GM18526 (cell line): ENCODE measurements around the gene SERPINA9.

Experiments
- POLR2A ChIP-seq: IDR thresholded peaks from 3 replicates; pipeline ENCODE4 v1.6.1; 2011; ENCODE audit not compliant: insufficient read length; ENCODE audit errors: extremely low read depth

SERPINA9 gene

DNA sequence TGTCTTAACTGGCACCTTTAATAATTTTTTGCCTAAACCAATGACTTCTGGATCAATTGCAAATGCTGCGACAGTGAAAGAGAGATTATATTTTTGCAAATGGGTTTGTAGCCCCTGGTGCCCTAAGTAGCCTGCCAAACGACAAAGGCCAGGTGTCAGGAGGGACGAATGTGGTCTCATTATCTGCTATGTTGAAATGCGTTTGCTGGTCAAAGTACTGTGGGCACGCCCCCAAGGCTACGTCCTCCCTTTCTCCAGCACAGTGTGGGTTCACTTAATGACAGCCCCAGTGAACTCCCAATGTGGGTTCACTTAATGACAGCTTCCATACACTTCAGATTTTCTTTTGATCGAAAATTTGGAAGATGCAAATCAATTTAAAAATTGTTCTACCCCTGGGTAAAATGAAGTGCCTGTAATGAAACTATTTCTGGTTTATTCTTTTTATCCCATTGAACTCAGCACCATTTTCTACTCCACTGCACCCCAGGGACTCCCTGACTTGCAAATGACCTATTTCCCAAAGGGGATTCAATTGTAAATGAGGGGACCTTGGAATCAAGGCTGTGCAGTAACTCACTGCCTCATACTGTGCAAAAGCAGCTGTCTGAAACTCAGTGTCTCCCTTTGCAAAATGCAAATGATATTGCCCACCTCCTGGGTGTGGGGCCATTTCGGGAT is 24.8 kb downstream of the SERPINA9 start:
- no peak for TF ChIP-seq POLR2A

DNA sequence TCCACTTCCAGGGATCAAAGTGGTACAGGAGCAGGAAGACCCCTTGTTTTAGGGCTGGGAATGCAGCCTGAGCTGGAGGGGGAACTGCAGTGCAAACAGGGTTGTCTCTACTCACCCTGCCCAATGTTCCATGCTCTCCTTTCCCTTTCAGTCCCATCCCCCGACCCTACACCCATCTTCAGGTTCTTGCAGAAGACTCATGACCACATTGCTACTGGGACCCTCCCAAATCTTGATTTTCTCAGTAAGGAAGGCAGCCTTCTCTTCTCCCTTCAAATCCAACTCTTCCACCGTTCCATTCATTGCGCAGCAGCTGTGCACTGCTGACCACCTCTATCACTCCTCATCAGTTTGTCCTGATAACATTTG is 25.3 kb downstream of the SERPINA9 start:
- TF ChIP-seq POLR2A = no peak

DNA sequence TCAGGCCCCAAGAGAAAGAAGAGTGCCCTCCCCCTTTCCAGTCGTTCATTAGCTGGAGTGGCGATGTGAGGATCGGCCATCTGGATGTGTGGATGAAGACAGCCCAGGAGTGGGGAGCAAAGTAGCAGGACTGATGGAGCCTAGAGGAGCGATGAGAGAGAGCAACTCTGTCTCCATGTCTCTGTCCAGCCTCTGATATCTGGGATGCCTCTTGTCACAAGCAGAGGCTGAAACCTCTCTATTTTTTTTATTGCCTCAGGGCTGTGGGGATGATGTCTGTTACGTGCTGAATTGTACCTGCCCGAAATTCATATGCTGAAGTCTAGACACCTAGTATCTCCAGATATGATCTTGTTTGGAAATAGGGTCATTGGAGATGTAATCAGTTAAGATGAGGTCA is 26.1 kb downstream of the SERPINA9 start:
- TF ChIP-seq POLR2A = no peak

DNA sequence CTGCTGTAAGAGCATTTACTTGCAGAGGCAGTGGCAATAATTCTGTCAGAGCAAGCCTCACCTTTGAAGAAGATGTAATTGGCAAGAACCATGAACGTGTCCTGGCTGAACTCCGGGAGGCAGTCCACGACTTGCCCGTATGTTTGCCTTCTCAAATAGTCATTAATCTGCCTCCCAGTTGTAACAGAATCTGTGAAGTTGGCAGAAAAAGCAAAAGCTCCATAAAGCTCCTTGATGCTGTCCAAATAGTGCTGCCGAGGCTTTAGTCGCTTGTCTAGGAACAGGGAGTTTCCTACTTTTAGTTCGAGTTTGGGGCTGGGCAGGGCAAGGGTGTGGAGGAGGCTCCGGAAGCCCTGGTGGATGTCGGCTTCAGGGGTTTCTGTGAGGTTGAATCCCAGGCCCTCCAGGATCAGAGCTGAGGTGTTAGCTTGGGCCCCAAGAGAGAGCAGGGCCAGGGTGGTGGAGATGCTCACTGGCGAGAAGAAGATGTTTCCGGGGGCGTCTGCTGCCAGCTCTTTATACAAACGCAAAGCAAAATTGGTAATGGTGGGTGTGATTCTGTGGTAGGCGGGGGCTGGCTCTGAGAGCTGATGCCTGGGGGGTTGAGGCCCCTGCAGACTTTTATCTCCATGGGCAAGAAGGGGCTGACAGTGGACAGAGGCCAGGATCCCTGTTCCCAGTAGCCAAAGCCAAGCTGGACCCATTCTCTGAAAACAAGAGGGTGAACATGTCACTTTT is 27.8 kb downstream of the SERPINA9 start:
- no peak for TF ChIP-seq POLR2A

DNA sequence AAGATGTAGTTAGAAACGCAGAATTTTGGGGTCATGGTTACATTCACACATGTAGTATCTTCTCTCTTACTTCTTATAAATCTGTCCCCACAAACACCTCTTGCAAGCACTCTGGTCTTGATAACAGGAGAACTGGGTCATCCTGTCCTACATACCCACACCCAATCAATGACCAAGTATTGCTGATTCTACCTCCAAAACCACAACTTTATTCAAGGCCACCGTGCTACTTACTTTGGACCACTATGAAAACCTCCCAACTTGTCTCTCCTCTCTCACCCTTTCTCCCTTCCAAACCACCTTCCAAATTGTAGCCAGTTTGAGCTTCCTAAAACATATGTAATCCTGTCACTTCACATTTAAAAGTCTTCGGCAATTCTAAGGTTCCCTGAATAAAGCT is 28.8 kb downstream of the SERPINA9 start:
- TF ChIP-seq POLR2A = no peak

DNA sequence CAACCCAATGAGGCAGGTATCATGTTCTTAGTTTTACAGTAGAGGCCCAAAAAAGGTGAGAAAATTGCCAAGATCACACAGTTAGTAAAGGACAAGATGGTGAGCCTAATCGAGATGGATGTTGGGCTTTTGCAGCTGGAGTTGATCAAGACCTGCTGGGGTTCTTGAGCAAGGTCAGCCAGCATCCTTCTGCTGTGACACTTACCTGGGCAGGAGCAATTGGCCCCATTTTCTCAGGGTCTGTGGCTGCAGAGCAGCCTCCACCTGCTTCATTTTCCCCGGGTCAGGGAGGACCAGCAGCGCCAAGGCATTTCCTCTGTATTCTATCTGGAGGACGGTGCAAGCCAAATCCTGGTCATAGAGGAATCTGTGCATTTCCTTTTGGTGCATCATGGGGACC is 29.9 kb downstream of the SERPINA9 start:
- no peak for TF ChIP-seq POLR2A

DNA sequence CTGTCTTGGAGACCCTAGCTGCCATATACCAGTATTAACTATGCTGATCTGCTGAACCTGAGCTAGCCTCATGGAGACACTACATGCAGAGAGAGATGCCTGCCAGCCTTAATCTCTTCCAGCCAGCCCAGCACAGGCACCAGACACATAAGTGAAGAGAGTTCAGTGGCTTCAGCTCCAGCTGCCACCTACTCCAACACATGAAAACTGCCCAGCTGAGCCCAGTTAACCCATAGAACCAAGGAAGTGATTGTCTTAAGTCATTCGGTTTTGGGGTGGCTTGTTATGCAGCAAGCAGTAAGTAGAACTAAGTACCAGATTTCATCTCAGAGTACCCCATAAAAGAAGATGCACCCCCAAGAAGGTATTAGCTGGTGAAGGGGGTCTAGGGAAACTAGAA is 31.0 kb downstream of the SERPINA9 start:
- no peak for TF ChIP-seq POLR2A

DNA sequence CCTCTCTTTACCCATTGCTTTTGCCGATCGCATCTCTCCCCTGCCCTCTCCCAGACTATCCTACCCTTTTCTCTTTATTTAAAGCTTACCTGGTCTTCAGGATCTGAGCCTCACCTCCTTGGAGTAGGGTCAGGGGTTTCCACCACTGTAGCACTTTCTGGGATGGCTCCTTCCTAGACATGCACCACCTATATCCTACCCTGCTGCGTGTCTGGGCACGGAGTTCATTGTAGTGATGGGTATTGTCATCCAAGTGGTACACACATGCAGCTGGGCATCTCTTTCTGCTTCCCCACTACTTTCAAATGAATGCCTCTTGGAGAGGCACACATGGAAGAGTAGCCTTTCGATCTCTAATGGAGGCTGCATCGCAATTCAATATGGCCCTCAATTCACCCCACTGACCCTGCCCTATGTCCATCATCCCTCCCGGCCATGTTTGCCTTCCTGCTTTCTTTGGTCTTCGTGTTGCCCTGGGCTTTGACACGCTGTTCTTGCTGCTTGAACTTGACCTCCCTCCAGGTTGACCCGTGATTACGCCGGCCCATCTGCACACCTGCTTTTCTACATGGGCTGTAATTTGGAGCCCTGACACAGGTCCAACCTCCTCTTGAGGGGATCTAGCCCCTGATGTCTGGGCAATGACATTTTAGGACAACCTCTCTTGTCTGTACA is 34.3 kb downstream of the SERPINA9 start:
- TF ChIP-seq POLR2A = no peak

DNA sequence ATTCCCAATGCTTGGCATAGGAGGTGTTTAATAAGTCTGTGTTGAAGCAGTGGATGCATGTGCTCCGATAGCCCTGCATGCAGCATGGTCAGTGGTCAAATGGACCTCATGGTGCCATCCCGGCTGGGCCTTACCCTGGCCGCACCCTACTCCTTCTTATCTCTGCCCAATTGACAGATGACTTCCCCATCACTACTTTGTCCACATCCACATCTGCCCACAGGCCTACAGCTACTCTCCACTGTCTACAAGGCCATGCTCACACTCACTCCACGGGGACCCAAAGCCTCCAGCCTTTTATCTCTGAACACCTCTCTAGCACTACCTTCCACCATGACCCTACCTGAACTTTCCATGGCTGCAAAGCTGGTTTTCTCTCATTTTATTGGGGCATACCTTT is 34.9 kb downstream of the SERPINA9 start:
- TF ChIP-seq POLR2A = no peak

DNA sequence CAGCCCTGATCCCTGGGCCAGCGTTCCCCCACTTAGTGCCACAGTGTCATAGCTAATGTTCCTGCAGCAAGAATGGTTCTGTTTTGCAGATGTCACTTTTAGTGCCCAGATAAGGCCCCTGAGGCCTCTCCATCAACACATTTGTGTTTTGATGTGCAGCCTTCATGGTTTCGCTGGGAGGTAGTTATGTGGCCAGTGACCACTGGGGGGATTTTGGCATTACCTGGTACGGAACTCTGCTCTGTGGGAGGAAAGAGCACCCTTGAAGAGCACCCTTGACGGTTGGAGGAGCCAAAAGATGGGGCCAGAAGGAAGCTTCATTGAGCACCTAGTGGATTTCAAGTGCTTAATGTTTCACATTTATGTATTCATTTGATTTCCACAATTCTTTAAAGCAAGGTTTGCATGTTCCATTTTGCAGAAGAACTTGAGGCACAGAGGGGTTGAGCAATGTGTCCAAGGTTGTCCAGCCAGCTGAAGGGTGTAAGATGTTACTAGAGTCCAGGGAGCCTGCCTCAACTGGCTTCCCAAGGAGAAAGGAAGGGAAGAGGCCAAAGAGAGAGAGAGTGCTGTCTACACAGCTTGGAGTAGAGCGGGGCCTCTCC is 36.4 kb downstream of the SERPINA9 start:
- TF ChIP-seq POLR2A = no peak

DNA sequence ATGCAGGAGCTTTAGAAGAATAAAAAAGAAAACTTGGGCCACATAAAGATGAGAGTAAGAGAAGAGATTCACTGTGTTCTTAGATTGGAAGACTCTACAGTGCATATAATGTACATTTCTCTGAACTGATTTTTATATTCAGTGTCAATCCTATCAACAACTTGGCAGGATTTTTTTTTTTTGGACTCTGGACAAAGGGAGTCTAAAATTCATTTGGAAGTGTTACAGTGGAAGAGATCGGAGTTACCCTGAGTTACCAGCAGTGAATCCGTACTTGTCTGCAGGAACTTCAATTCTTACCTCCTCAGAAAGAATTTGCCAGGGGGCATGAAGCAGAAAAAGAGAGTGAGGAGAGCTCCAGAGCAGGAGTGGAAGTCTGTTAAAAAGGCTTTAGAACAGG is 47.4 kb downstream of the SERPINA9 start:
- no peak for TF ChIP-seq POLR2A

DNA sequence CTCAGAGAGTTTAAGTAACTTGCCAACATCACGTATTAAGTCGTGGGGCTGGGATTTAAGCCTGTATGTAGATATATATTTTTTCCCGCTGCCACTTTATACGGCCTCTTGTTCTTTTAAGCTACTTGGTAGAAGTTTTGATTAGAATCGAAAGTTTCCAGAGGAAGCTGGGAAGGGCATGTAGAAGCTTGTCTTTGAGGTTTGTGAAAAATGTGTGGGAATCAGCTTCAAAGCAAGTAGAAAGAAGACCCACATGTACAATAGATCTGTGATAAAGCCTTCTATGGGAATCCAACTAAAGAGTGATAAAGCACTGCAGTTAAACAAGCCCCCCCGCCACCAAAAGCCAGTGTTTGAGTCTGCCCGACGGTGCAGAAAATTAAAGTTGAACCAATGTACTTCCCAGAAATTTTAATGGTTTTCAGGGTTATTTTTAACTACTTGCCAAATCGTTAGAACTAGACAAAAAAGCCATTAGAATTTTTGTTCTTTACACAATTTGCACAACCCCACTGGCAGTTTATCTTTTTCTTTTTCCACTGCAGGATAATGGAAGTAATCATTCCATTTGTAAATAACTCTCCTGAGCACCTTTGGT is 48.9 kb downstream of the SERPINA9 start:
- no peak for TF ChIP-seq POLR2A

DNA sequence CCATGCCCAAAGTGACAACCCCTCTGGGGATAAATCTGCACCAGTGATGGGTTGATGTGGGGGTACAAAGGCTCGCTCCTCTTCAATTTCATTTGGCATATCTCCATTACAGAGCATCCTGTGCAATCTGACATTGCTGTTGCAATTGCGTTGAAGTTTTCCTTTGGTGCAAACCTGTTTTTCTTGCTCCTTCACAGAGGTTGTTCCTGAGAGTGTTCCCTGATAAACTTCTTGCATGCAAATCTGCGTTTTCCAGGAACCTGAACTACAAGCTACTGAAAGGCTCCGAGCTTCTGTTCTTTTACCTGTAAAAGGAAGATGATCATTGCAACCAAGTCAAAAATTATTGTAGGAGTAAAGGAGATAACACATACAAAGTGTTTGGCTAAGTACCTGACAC is 49.5 kb downstream of the SERPINA9 start:
- TF ChIP-seq POLR2A = no peak

DNA sequence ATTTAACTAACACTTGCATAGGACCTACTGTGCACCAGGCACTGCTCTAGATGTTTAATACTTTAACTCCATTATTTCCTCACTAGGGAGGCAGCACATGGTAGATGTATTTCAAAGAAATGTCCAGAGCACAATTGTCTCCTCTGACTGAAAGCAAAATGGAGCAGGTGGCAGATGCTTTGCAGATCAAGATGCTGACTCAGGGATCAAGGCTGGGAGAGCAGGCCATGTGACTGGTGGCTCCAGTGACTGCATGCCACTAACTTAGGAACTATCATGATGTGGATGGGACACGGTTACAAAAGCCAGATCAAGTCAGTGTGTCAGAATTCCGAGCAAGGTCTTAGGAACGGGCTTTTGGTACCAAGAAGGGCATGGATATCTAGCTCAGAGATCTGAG is 51.6 kb downstream of the SERPINA9 start:
- TF ChIP-seq POLR2A = no peak

DNA sequence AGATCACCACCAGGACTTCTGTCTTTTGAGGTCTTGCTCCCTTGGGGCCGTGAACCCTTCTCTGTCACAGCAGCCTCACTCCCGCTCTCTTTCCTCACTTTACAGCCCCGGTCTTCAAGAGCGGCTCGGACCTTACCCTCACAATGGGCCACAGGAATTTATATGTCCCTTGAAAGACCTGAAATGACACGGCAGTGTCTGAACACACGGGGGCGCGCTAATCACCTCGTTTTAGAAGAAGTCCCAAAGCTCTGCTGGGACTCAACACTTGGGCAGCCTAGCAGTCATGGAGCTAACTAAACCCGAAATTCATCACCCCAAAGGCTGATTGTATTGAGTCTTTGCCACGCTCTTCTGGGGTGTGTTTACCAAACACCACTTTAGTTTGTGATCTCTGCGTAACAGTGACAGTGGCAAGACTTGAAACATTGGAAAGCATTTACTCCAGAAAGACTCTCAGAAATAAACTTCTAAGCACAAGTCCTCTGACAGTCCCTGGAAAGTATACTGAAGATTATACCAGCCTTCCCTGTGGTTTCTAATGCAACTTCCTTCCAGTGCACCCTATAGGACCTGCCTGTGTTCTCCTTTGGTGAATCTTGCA is 52.4 kb downstream of the SERPINA9 start:
- TF ChIP-seq POLR2A = no peak
